ENCODE measurements around the gene JOSD1.

Gene JOSD1

DNA sequence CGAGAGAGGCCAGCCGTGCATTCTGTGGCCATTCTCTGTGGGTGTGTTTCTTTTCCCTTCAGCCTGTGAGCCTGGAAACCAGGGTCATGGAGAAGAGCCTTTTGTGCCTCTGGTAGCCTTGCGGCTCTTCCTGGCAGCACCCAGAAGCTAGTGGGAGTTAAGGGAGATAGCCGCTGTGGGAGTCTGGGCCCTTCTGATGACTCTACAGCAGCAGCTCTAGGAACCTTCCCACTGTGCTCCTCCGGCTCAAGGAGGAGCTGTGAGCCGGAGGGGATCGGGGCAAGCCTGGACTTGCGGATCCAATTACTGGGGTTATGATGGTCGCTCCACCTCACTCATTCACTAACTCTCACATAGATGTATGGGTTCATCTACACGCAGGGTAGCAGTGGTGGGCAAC lies 15.5 kb upstream of the JOSD1 start:
- TF ChIP-seq, protein P1, sequence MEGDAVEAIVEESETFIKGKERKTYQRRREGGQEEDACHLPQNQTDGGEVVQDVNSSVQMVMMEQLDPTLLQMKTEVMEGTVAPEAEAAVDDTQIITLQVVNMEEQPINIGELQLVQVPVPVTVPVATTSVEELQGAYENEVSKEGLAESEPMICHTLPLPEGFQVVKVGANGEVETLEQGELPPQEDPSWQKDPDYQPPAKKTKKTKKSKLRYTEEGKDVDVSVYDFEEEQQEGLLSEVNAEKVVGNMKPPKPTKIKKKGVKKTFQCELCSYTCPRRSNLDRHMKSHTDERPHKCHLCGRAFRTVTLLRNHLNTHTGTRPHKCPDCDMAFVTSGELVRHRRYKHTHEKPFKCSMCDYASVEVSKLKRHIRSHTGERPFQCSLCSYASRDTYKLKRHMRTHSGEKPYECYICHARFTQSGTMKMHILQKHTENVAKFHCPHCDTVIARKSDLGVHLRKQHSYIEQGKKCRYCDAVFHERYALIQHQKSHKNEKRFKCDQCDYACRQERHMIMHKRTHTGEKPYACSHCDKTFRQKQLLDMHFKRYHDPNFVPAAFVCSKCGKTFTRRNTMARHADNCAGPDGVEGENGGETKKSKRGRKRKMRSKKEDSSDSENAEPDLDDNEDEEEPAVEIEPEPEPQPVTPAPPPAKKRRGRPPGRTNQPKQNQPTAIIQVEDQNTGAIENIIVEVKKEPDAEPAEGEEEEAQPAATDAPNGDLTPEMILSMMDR (IDR thresholded peaks at IDR 0.05): no peak

- TF ChIP-seq, protein P1 (IDR thresholded peaks at IDR 0.05): no peak
Measured at GRCh38 chr22:38715852-38716251, 15.1 kb upstream of the JOSD1 start.

GRCh38 chr22:38715176-38715764 lies 14.5 kb upstream of the JOSD1 start:
- TF ChIP-seq, protein P1 (IDR thresholded peaks at IDR 0.05): no peak

DNA sequence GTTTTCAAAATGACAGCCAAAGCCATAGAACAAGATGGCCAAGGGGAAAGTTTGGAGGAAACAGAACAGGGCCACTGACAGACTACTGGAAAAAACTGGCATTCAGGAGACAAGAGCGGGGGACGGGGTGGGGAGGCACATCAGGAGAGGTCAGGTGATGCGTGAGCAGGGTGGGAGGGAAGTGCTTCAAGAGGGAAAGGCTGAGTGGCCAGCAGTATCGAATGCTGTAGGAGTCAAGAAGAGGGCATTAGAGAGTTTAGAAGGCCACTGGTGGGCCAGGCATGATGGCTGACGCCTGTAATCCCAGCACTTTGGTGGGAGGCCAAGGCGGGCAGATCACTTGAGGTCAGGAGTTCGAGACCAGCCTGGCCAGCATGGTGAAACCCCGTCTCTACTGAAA lies 13.2 kb upstream of the JOSD1 start:
- TF ChIP-seq, protein P1 (IDR thresholded peaks at IDR 0.05): no peak

GRCh38 chr22:38712486-38713207 lies 11.9 kb upstream of the JOSD1 start:
- TF ChIP-seq, protein P1 (IDR thresholded peaks at IDR 0.05): no peak

GRCh38 chr22:38710866-38711265 lies 10.1 kb upstream of the JOSD1 start:
- TF ChIP-seq, protein P1 (IDR thresholded peaks at IDR 0.05): no peak

DNA sequence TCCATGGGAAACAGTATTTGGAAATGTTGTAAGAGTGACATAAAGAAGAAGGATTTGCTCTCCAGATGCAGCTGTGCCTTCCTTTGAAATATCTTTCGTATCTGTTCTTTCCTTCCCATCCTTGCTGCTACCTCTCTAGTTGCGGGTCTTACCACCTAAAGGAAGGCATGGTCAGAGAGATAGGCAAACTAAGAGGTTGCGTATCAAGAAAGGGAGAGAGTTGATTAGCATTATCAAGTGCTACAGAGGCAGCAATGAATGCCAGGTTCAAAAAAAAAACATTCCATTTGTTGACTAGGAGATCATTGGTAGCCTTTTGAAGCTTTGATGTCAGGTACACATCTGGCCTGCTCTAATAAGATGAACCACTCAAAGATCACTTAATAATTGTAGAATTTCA lies 9.6 kb upstream of the JOSD1 start:
- TF ChIP-seq, protein P1 (IDR thresholded peaks at IDR 0.05): no peak

Data from LNCAP (cell line).